SU-DHL-6 (cell line): ENCODE results near the gene ZNF280D.

Source experiments
- H2AFZ ChIP-seq: fragments of 200-600 bp; sonication (generic); 2 replicates; pipeline ENCODE4 v1.6.1; 2014; ENCODE audit warnings: low read depth, mild to moderate bottlenecking, moderate library complexity, mixed read lengths, antibody characterized with exemption, low read length; ENCODE audit not compliant: severe bottlenecking
- H3F3A ChIP-seq: fragments of 200-600 bp; shearing (Covaris generic); 2 replicates; pipeline ENCODE4 v1.6.0; 2016; ENCODE audit warnings: antibody characterized with exemption, mild to moderate bottlenecking; ENCODE audit not compliant: insufficient read depth
- H3K27ac ChIP-seq: fragments of 200-600 bp; sonication (generic); 2 replicates; pipeline ENCODE4 v1.5.1; 2016; ENCODE audit warnings: low read depth, mild to moderate bottlenecking, low read length, moderate library complexity, mixed read lengths
- H3K27me3 ChIP-seq: fragments of 200-600 bp; sonication (generic), shearing (Covaris generic); 2 replicates; pipeline ENCODE4 v1.6.0; 2014; ENCODE audit warnings: mild to moderate bottlenecking, low read length
- H3K36me3 ChIP-seq: fragments of 200-600 bp; sonication (generic); 2 replicates; pipeline ENCODE4 v1.6.1; 2014; ENCODE audit warnings: mild to moderate bottlenecking, low read length, mixed read lengths
- H3K4me2 ChIP-seq: fragments of 300-600, 200-600 bp; shearing (Covaris generic), sonication (generic); 2 replicates; pipeline ENCODE4 v1.6.0; 2014; ENCODE audit warnings: low read length, low read depth, mild to moderate bottlenecking; ENCODE audit not compliant: poor library complexity, severe bottlenecking
- H3K4me3 ChIP-seq: fragments of 200-600 bp; sonication (generic); 2 replicates; pipeline ENCODE4 v1.5.1; 2014; ENCODE audit warnings: antibody characterized with exemption, low read length, mild to moderate bottlenecking, mixed read lengths; ENCODE audit not compliant: insufficient read depth, poor library complexity, severe bottlenecking
- H3K79me2 ChIP-seq: fragments of 200-600 bp; sonication (generic); 2 replicates; pipeline ENCODE4 v1.6.1; 2014; ENCODE audit warnings: mild to moderate bottlenecking, low read length, moderate library complexity; ENCODE audit not compliant: insufficient read depth
- H3K9ac ChIP-seq: fragments of 200-600 bp; sonication (generic); 2 replicates; pipeline ENCODE4 v1.7.0; 2014; ENCODE audit warnings: mild to moderate bottlenecking, low read length
- H3K9me2 ChIP-seq: fragments of 200-600 bp; sonication (generic); replicated peaks from 2 replicates; pipeline ENCODE4 v1.6.1; 2014; ENCODE audit warnings: low read length; ENCODE audit not compliant: insufficient read depth
- H3K9me3 ChIP-seq: fragments of 200-600 bp; sonication (generic); 2 replicates; pipeline ENCODE4 v1.6.1; 2014; ENCODE audit warnings: low read length, mixed read lengths; ENCODE audit not compliant: insufficient read depth
- H4K20me1 ChIP-seq: fragments of 200-600 bp; sonication (generic); 2 replicates; pipeline ENCODE4 v1.6.1; 2014; ENCODE audit warnings: low read depth, mild to moderate bottlenecking, antibody characterized with exemption, low read length, moderate library complexity, mixed read lengths
- EZH2phosphoT487 ChIP-seq: fragments of 200-600 bp; sonication (generic), shearing (Covaris generic); conservative IDR thresholded peaks from 2 replicates; pipeline ENCODE4 v1.6.1; 2018; ENCODE audit warnings: mild to moderate bottlenecking, antibody characterized with exemption, low read length, moderate library complexity, mixed read lengths
- TF ChIP-seq, protein P1 (sequence below): fragments of 200-600 bp; sonication (generic); IDR thresholded peaks from one replicate; pipeline ENCODE4 v1.5.1; 2017; ENCODE audit warnings: antibody characterized with exemption, mild to moderate bottlenecking, low read length, moderate library complexity; ENCODE audit not compliant: insufficient read depth, poor library complexity, severe bottlenecking

ZNF280D gene

DNA sequence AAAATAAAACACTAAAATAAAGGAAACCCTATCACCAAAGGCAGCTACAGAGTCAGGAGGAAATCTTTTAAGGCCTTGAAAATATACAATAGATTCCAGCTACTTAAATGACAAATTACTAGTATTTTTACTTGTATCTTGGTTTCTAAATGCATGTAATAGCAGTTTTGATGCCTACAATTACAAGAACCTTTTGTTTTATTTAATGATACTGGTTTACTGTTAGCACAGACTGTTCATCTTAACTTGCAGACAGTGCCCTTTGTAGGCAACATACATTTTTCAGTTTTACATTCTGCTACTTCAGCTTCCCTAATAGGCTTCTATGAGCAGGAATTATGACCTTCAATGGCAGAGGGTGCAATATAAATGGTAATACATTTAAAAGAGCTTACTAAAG lies 54.1 kb downstream of the ZNF280D start:
- H3K9ac ChIP-seq: no peak overlapping the region
- H3K4me3 ChIP-seq: no peak overlapping the region
- H3K27ac ChIP-seq: no peak overlapping the region
- H3K9me2 ChIP-seq: no peaks in the 10 kb centered on the region
- H3F3A ChIP-seq: no peaks in the 10 kb centered on the region
- 0 out of 2 replicates have a peak, but pooled peaks cover 2% of the 10 kb centered on the region for H3K36me3 ChIP-seq
- no peaks in the 10 kb centered on the region for H3K79me2 ChIP-seq
- H3K9me3 ChIP-seq: no peaks in the 10 kb centered on the region
- H3K27me3 ChIP-seq: no peaks in the 10 kb centered on the region
- TF ChIP-seq, protein P1, sequence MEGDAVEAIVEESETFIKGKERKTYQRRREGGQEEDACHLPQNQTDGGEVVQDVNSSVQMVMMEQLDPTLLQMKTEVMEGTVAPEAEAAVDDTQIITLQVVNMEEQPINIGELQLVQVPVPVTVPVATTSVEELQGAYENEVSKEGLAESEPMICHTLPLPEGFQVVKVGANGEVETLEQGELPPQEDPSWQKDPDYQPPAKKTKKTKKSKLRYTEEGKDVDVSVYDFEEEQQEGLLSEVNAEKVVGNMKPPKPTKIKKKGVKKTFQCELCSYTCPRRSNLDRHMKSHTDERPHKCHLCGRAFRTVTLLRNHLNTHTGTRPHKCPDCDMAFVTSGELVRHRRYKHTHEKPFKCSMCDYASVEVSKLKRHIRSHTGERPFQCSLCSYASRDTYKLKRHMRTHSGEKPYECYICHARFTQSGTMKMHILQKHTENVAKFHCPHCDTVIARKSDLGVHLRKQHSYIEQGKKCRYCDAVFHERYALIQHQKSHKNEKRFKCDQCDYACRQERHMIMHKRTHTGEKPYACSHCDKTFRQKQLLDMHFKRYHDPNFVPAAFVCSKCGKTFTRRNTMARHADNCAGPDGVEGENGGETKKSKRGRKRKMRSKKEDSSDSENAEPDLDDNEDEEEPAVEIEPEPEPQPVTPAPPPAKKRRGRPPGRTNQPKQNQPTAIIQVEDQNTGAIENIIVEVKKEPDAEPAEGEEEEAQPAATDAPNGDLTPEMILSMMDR: no peak
- TF ChIP-seq EZH2phosphoT487: no peak
- no peaks in the 10 kb centered on the region for H4K20me1 ChIP-seq
- no peak overlapping the region for H2AFZ ChIP-seq
- H3K4me2 ChIP-seq: no peak overlapping the region

DNA sequence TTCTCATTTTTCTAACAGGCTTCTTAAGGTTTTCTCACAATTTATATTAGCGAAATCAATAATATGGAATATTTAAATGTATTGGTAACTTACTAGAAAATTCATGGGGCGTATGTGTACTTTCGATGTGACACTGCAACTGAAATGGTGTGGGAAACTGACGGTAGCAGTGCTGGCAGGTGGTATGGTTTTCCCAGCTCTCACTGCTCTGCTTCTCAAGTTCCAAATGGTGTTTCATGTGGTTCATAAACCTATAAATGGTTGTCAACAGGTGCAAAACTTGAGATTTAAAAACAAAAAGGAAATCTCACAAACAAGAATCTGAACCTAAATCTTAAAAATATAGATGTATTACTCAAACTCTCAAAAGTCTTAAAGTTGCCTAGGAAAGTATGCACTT lies 54.7 kb downstream of the ZNF280D start:
- Histone ChIP-seq H3K36me3 (0 out of 2 replicates have a peak, but pooled peaks cover 2% of the 10 kb centered on the region), H3K9me3 (no peaks in the 10 kb centered on the region), H3K27ac (no peak overlapping the region), H4K20me1 (no peaks in the 10 kb centered on the region), H3K9ac (no peak overlapping the region), H3K4me3 (no peak overlapping the region), H2AFZ (no peak overlapping the region), H3K27me3 (no peaks in the 10 kb centered on the region), H3K9me2 (no peaks in the 10 kb centered on the region), H3K79me2 (no peaks in the 10 kb centered on the region), H3F3A (no peaks in the 10 kb centered on the region), H3K4me2 (no peak overlapping the region)
- TF ChIP-seq, protein P1: no peak
- TF ChIP-seq EZH2phosphoT487: no peak

DNA sequence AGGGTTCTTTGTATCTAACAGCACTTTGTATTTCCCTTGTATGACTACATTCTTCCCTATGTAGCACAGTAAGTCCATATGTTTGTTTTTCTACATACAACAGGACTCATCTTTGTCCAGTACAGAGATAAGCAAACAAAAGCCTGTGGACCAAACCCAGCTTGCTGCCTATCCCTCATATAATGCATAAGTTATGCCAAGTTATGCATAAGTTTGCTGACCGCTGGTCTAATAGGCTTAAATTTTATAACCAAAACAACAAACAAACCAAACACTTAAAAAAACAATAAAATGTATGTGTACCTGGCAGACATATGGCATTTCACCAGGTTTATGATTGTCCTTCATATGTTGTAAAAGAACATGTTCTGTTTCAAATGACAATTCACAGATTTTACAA lies 56.0 kb downstream of the ZNF280D start:
- H4K20me1 ChIP-seq: no peaks in the 10 kb centered on the region
- no peaks in the 10 kb centered on the region for H3F3A ChIP-seq
- no peak overlapping the region for H3K4me3 ChIP-seq
- no peak overlapping the region for H3K27ac ChIP-seq
- no peaks in the 10 kb centered on the region for H3K9me3 ChIP-seq
- H3K79me2 ChIP-seq: no peaks in the 10 kb centered on the region
- no peaks in the 10 kb centered on the region for H3K9me2 ChIP-seq
- H3K9ac ChIP-seq: no peak overlapping the region
- no peaks in the 10 kb centered on the region for H3K36me3 ChIP-seq
- H2AFZ ChIP-seq: no peak overlapping the region
- TF ChIP-seq EZH2phosphoT487: no peak
- TF ChIP-seq, protein P1: no peak
- H3K4me2 ChIP-seq: no peak overlapping the region
- no peaks in the 10 kb centered on the region for H3K27me3 ChIP-seq

DNA sequence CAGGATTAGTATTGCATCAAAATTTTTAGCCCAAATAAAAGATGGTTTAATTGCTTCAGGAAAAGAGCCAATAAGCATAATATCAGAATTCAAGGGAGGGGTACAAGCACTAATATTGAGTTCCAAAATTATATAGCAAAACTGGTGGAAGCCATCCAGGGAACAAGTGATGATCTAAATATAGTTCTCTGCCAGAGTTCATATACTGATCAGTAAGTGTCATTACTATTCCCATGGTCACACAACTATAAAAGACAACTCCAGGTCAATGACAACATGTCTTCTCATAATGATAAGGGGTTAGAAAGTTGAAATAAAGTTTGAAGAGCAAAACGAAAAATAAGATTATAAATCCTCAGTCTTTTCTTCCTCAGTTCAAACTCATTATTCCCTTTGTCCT lies 57.4 kb downstream of the ZNF280D start:
- Histone ChIP-seq H3K9me2 (no peaks in the 10 kb centered on the region), H3K9me3 (no peaks in the 10 kb centered on the region), H3K36me3 (no peaks in the 10 kb centered on the region), H2AFZ (no peak overlapping the region), H3K79me2 (no peaks in the 10 kb centered on the region), H3K27me3 (no peaks in the 10 kb centered on the region), H4K20me1 (no peaks in the 10 kb centered on the region), H3K27ac (no peak overlapping the region), H3K4me3 (no peak overlapping the region), H3K9ac (no peak overlapping the region), H3F3A (no peaks in the 10 kb centered on the region), H3K4me2 (no peak overlapping the region)
- TF ChIP-seq, protein P1: no peak
- no peak for TF ChIP-seq EZH2phosphoT487
